Epithelial cell of prostate (primary cell): ENCODE measurements around the gene SPATS2.
"Not testable (repeated sequence)": the region's sequence is repeated elsewhere in the genome, so short reads cannot be mapped to it uniquely, and the experiment has no call there.

Experiments
- DNase-seq: peaks from one replicate; pipeline ENCODE4 v3.0.0-alpha.2; 2011; ENCODE audit warnings: low read depth, low spot score
- H3K27ac ChIP-seq: fragments of 450-650 bp; 2 replicates; pipeline ENCODE4 v1.5.1; 2017; ENCODE audit warnings: mild to moderate bottlenecking

SPATS2 gene

GRCh38 chr12:49496417-49497360 is 129.4 kb downstream of the SPATS2 start:
- no peak for DNase-seq
- H3K27ac ChIP-seq = no peak overlapping the region

DNA sequence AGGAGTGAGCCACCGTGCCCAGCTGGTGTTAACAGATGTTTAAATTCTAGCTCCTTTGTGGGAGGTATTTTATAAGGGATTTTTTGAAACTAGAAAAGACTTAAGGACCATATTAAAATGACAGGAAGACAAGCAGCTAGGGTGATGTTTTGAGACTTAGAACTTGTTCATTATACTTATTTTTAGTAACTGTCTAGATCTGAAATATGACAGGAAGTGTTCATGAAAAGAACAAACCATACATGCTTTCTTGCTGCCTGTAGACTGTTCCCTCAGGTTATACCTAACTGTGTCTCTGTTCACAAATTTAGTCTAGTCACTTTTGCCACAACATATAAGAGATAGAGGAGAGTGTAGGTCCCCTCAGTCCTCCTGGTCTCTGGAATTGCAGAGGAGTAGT is 134.6 kb downstream of the SPATS2 start:
- peak overlapping the region; percentile 98 for H3K27ac ChIP-seq
- DNase-seq = no peak

- no peak for DNase-seq
- H3K27ac ChIP-seq = peak overlapping the region; percentile 98
Measured at GRCh38 chr12:49502590-49502989, 135.3 kb downstream of the SPATS2 start.

DNA sequence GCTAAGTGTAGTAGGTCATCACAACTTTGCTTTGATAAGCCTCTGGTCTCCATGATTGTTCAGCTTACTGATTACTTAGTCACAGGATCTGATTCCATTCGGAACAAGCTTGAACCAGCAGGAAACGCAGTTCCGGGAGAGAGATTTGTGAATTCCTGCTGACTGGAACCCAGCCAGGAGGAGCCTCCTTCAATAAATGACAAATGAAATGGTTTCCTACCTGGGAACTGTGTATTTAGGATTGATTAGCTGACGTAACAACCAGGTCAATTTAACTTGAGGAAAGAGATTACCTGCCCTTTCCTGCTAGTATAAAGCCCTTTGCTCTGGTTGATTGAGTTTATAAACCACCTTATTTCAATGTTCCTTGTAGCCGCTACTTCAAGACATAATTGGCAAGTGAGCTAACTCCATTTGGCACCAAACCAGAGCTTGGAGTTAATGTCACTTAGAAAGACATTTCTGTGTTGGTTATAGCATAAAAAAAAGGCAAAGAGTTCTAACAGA is 136.5 kb downstream of the SPATS2 start:
- peak; percentile 80 for DNase-seq
- H3K27ac ChIP-seq = peak overlapping the region; percentile 98

- no peak for DNase-seq
- peak overlapping the region; percentile 98 for H3K27ac ChIP-seq
Measured at GRCh38 chr12:49505672-49506071, 138.4 kb downstream of the SPATS2 start.

DNA sequence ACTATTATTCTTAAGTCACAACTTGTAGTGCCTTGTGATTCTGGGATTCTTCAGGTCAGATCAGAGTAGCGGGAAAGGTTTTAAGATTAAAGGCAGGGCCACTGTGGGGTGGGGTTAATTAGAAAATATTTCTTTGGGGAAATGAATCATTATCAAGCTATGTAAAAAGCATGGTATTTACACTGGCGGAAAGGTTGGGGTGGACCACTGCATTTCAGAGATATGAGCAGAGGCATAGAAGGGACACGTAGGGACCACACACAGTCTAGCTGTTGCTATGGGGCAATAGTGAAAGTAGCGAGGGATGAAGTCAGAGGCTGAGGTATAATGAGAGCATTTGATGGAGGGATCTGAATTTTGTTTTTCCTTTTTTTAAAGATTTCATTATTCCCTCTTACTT is 139.9 kb downstream of the SPATS2 start:
- DNase-seq = no peak
- H3K27ac ChIP-seq = peak overlapping the region; percentile 98

DNA sequence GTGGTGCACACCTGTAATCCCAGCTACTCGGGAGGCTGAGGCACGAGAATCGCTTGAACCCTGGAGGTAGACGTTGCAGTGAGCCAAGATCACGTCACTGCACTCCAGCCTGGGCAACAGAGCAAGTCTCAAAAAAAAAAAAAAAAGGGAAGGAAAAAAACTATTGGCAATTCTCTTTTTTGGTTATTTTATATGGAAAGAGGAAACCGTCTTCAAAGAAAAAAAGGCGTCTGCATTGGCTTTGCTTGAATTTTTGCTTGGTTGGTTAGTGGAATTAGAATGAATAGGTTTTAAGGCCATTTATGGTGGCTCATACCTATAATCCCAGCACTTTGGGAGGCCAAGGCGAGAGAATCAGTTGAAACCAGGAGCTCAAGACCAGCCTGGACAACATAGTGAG is 142.4 kb downstream of the SPATS2 start:
- H3K27ac ChIP-seq, DNase-seq: not testable (repeated sequence)

- H3K27ac ChIP-seq = peak overlapping the region; percentile 8
- DNase-seq = no peak
Measured at GRCh38 chr12:49511410-49511809, 144.1 kb downstream of the SPATS2 start.

GRCh38 chr12:49512546-49512945 is 145.3 kb downstream of the SPATS2 start:
- no peak for DNase-seq

GRCh38 chr12:49515266-49515665 is 148.0 kb downstream of the SPATS2 start:
- DNase-seq = no peak
- H3K27ac ChIP-seq = peak overlapping the region; percentile 21

More at GRCh38 chr12:49512546-49512945, 145.3 kb downstream of the SPATS2 start:
- H3K27ac ChIP-seq = peak overlapping the region; percentile 3

GRCh38 chr12:49518914-49519573 is 151.8 kb downstream of the SPATS2 start:
- DNase-seq = no peak
- no peak overlapping the region for H3K27ac ChIP-seq

DNA sequence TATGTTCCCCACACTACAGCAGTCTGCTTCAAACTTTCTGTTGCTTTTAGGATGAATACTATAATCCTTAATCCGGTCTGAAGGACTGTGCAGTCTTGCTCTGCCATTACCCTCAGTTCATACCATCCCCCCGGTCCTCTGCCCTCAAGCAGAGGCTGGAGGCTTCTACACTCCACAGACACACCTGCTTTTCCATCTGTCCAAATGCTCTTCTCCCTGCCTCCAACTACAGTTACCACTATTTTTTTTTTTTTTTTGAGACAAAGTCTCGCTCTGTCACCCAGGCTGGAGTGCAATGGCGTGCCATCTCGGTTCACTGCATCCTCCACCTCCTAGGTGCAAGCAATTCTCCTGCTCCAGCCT is 152.3 kb downstream of the SPATS2 start:
- H3K27ac ChIP-seq = no peak overlapping the region

GRCh38 chr12:49521389-49521788 is 154.1 kb downstream of the SPATS2 start:
- H3K27ac ChIP-seq = no peak overlapping the region
- no peak for DNase-seq

More for the DNA sequence above, 152.3 kb downstream of the SPATS2 start:
- no peak for DNase-seq

GRCh38 chr12:49524660-49525324 is 157.5 kb downstream of the SPATS2 start:
- no peak overlapping the region for H3K27ac ChIP-seq
- DNase-seq = no peak

DNA sequence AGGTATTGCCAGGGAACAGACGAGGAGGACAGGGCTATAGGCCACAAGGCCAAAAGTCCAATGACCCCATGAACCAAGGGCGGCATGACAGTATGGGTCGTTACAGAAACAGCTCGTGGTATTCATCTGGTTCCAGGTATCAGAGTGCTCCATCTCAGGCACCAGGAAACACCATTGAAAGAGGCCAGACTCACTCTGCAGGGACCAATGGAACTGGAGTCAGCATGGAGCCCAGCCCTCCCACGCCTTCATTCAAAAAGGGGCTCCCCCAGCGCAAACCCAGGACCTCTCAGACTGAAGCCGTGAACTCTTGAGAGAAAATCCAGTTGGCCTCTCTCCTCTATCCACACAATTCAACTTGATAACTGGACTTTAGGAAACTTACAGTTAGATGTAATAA is 158.7 kb downstream of the SPATS2 start:
- no peak overlapping the region for H3K27ac ChIP-seq
- no peak for DNase-seq

- no peak overlapping the region for H3K27ac ChIP-seq
- no peak for DNase-seq
Measured at GRCh38 chr12:49527361-49528130, 160.3 kb downstream of the SPATS2 start.

DNA sequence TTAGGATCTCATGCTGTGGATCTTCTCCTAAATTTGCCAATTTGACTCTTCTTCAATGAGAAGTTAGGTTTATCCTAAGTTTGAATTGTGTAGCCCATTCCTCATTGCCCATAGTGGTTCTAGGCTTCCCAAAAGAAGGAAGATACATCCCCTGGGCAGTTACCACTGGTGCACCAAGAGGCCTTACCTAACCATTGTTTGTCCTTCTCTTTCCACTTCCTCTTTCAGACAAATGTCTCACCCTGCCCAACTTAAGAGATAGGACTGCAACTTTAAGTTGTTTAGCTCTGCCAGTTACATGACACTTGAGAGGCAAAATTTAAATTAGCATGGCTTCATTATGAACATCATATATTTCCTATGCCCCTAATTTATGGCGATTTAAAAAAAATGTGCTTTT is 162.2 kb downstream of the SPATS2 start:
- DNase-seq = no peak

DNA sequence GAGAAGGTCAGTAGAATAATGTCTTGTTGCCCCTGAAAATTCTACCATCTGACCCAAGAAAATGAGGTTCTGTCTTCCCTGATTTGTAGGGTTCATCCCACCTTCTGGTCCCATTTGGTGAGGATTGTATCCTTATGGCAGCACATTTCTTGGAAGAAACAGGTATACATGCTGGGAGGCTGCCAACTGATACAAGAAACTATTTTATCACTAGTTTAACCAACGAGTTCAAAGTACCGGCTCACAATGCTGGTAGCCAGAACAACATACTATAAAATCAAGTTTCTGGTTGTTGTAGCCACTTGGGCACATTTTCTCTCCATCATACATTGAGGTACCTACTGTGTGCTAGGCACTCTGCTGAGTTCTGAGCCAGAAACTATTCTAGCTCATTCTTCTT is 164.5 kb downstream of the SPATS2 start:
- DNase-seq = no peak
- H3K27ac ChIP-seq = no peak overlapping the region

More for the DNA sequence above, 162.2 kb downstream of the SPATS2 start:
- no peak overlapping the region for H3K27ac ChIP-seq

DNA sequence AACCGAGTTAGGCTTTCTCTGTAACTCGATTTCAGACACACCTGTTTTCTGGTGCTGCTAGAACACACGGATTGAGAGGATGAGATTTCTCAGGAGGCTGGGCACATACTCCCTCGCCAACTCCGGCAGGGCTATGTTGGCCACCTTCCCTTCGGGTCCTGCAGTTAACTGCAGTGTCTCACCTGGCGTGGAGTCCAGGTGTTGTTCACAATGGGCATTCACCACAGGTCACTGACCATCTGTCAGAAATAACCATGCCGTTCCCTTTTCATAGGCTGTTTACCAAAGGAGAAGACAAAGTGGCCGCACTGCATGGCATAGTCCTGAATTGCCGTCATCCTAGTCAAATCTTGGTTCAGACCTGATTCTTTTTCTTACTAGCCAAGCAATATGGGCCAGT is 166.1 kb downstream of the SPATS2 start:
- no peak for DNase-seq
- no peak overlapping the region for H3K27ac ChIP-seq

- H3K27ac ChIP-seq, DNase-seq: not testable (repeated sequence)
Measured at GRCh38 chr12:49534122-49534521, 166.9 kb downstream of the SPATS2 start.
